Glutamatergic neuron (in vitro differentiated cells): ENCODE measurements around the gene TPCN2. TPM values are rescaled to one million over a fixed set of nuclear protein-coding genes. Genes with fewer than 3 reads are reported as not detected.

Experiments
- DNase-seq: peaks from one replicate; pipeline ENCODE4 v3.0.0; 2022
- H3K27ac Mint-ChIP-seq: one replicate; pipeline ENCODE4 v1.8.0; 2020; ENCODE audit warnings: mild to moderate bottlenecking, mixed read lengths, inconsistent platforms; ENCODE audit not compliant: unreplicated experiment
- H3K27me3 Mint-ChIP-seq: one replicate; pipeline ENCODE4 v1.8.0; 2020; ENCODE audit warnings: mild to moderate bottlenecking, moderate library complexity, mixed read lengths, inconsistent platforms; ENCODE audit not compliant: unreplicated experiment
- H3K36me3 Mint-ChIP-seq: one replicate; pipeline ENCODE4 v1.8.0; 2020; ENCODE audit warnings: mild to moderate bottlenecking, mixed read lengths, inconsistent platforms; ENCODE audit not compliant: unreplicated experiment
- H3K4me1 Mint-ChIP-seq: one replicate; pipeline ENCODE4 v1.8.0; 2020; ENCODE audit warnings: mild to moderate bottlenecking, low read depth, mixed read lengths, inconsistent platforms; ENCODE audit not compliant: unreplicated experiment
- H3K4me3 Mint-ChIP-seq: one replicate; pipeline ENCODE4 v1.8.0; 2020; ENCODE audit warnings: mild to moderate bottlenecking, mixed read lengths, inconsistent platforms; ENCODE audit not compliant: unreplicated experiment
- H3K9me3 Mint-ChIP-seq: one replicate; pipeline ENCODE4 v1.8.0; 2020; ENCODE audit warnings: mild to moderate bottlenecking, moderate library complexity, mixed read lengths, inconsistent platforms; ENCODE audit not compliant: unreplicated experiment
- CTCF ChIP-seq: fragments of 200-600 bp; sonication (generic); IDR thresholded peaks from one replicate; pipeline ENCODE4 v1.5.0; 2021; ENCODE audit not compliant: partially characterized antibody, unreplicated experiment
- total RNA-seq: library from RNA; stranded (reverse); fragmentation: NEBNext Ultra II Directional; extraction: Animal tissue kit (Norgen Biotek cat#: 25700); gene quantifications from one replicate; pipeline ENCODE4 v1.2.1, GENCODE V29; 2021; ENCODE audit not compliant: unreplicated experiment

Gene TPCN2
- total RNA-seq, 1 donor from 2014 or later = 17.2 TPM

- TF ChIP-seq CTCF = no peak
- Mint-ChIP-seq H3K9me3 (no peaks in the 10 kb centered on the region), H3K4me1 (peaks cover 3% of the 10 kb centered on the region), H3K27me3 (peaks cover 3% of the 10 kb centered on the region), H3K4me3 (no peak overlapping the region), H3K27ac (no peak overlapping the region), H3K36me3 (no peaks in the 10 kb centered on the region)
- DNase-seq = no peak
Observed at GRCh38 chr11:69062169-69062855, 13.6 kb downstream of the TPCN2 start.

GRCh38 chr11:69062873-69063651, 14.3 kb downstream of the TPCN2 start:
- Mint-ChIP-seq H3K36me3 (no peaks in the 10 kb centered on the region), H3K4me1 (peaks cover 3% of the 10 kb centered on the region), H3K4me3 (no peak overlapping the region), H3K27ac (no peak overlapping the region), H3K27me3 (peaks cover 3% of the 10 kb centered on the region), H3K9me3 (no peaks in the 10 kb centered on the region)
- no peak for TF ChIP-seq CTCF
- DNase-seq = no peak

GRCh38 chr11:69063652-69064260, 15.0 kb downstream of the TPCN2 start:
- TF ChIP-seq CTCF = no peak
- H3K27me3 Mint-ChIP-seq = peaks cover 3% of the 10 kb centered on the region
- no peaks in the 10 kb centered on the region for H3K36me3 Mint-ChIP-seq
- H3K4me1 Mint-ChIP-seq = peaks cover 3% of the 10 kb centered on the region
- H3K9me3 Mint-ChIP-seq = no peaks in the 10 kb centered on the region
- no peak overlapping the region for H3K27ac Mint-ChIP-seq
- peak; percentile 31 for DNase-seq
- no peak overlapping the region for H3K4me3 Mint-ChIP-seq

- no peak for TF ChIP-seq CTCF
- peak; percentile 13 for DNase-seq
- no peaks in the 10 kb centered on the region for H3K36me3 Mint-ChIP-seq
- no peak overlapping the region for H3K27ac Mint-ChIP-seq
- no peaks in the 10 kb centered on the region for H3K9me3 Mint-ChIP-seq
- H3K4me1 Mint-ChIP-seq = peaks cover 3% of the 10 kb centered on the region
- H3K27me3 Mint-ChIP-seq = peaks cover 3% of the 10 kb centered on the region
- H3K4me3 Mint-ChIP-seq = no peak overlapping the region
Observed at GRCh38 chr11:69064394-69064957, 15.7 kb downstream of the TPCN2 start.
